CD4-positive, alpha-beta T cell treated with Interleukin-6 for 4 hours (primary cell): ENCODE measurements around the gene TMEM131.

Experiments
- DNase-seq: peaks from one replicate; pipeline ENCODE4 v3.0.0-alpha.2; 2020; ENCODE audit warnings: mixed read lengths

Gene TMEM131

GRCh38 chr2:97798416-97798815, 197.3 kb downstream of the TMEM131 start:
- no peak for DNase-seq

- DNase-seq = no peak
Measured at GRCh38 chr2:97797355-97797754, 198.4 kb downstream of the TMEM131 start.

DNA sequence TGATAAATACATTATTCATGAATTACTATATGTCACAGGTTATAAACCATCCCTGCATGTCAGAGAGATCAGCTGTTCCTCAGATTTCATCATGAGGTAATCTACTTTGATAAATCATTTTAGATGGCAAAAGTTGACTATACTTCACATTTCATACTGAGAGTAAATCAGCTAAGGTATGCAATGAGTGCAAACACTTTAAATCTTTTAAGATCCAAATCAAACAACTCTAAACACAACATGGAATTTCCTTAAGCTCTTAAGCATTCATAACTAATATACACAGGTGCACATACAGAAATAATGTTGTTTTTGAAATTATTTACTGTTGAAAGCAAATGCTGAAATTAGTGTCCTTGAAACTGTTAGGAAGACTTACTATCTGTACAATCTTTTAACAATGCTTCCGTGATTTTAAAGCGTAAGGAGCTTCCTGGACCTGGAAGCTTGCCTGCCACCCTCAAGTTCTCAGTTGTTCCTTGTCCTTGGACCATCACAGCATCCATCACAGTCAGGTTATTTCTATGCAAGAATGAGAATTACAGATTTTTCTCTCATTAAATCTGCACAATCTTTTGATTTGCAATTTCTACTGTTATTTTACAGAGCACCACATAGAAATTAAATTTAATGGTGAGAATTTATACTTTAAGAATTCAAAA, 199.2 kb downstream of the TMEM131 start:
- DNase-seq = no peak

GRCh38 chr2:97792416-97792815, 203.3 kb downstream of the TMEM131 start:
- DNase-seq = no peak

DNA sequence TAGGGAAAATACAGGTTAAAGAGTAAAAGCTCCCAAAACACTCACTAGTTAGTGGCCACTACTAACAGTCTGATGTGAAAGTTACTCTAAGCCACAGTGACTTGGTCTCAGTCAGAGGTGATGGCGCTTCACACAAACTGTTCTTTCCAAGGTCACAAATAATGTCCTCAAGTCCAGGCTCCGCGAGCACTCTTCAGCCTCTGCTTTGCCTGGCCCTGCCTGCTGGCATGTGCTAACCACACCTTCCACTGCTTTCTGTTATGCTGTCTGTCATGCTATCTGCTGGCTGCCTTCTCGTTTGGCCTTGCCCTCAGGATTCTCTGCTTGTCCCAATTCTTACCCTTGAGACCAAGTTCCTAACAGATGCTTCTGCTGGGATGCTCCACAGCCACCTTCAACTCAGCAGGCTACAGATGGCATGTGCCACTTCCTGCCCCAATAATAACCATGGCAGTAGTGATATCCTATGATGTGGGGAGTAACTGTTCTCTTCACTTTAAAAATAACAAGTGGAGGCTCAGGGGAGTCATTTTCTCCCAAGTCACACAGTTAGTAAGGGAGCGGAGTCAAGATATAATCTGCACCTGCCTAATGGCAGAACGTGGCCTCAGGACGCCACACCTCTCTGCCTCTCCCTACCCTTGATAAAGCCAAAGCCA, 206.6 kb downstream of the TMEM131 start:
- no peak for DNase-seq

DNA sequence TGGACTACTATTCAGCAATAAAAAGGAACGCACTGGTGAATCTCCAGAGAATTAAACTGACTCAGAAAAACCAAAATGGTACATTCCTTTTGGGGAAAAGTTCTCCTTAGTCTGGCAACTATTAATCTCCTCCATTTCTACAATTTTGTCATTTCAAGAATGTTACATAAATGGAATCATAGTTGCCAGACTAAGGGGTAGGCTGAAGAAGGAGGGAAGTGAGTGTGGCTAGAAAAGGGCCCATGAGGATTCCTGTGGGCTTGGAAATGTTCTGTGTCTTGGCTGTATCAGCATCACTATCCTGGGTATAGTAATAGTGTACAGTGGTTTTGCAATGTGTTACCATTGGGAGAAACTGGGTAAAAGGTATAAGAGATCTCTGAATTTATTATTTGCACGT, 209.9 kb downstream of the TMEM131 start:
- no peak for DNase-seq

- no peak for DNase-seq
Measured at GRCh38 chr2:97784953-97785352, 210.8 kb downstream of the TMEM131 start.

GRCh38 chr2:97781981-97782380, 213.8 kb downstream of the TMEM131 start:
- DNase-seq = no peak

GRCh38 chr2:97779141-97779540, 216.6 kb downstream of the TMEM131 start:
- no peak for DNase-seq

DNA sequence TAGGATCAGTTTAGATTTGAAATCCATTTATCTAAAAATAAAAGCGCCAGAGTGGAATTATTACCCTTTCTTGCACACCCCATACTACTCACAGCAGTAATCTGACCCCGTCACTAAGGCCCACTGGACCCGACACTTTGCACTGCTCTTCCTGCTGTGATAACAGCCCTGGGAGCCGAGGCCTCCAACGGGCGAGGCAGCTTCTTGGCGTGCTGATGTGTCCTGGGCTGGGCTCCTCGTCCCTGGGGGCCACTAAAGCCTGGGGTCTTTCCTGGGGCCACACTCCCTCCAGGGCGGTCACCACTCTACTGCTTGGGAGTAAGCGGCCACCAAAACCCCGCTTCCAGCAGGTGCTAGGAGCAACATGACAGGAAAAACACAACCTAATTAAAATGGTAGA, 220.7 kb downstream of the TMEM131 start:
- DNase-seq = no peak

DNA sequence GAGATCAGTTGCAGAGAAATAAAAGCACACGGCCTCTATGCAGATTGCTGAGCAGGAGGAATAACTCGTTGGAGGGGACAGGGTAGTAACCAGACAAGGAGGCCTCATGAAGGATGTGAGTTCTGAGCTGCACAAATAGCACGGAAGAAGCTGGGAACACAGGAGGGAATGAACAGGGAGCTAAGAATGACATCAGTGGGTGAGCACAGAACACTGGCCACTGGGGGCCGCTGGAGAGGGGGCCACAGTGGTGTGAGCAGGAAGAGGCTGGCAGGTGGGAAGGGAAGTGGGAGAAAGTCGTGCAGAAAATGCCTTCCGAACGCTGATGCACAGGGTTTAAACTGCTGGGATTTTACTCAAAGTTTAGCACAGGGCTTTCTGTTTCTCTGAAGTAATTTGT, 221.3 kb downstream of the TMEM131 start:
- DNase-seq = no peak

GRCh38 chr2:97770445-97770844, 225.3 kb downstream of the TMEM131 start:
- no peak for DNase-seq

DNA sequence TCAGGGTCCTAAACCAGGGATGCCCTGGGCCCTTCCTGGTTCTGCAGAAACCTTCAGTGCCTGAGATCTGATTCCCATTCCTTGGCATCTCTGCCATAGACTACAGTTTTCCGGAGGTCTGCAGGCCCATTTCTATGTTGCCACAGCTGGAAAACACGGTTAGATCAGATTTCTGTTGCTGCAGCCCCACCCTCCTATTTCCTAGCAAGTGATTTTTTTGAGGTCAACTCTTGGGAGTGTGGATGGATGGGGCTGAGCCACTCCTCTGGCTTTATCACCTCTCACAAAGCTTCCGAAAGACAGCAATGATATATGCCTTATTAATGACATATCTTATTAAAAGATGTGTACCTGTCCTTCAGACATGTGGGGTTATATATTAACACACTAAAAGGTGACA, 226.0 kb downstream of the TMEM131 start:
- DNase-seq = no peak

DNA sequence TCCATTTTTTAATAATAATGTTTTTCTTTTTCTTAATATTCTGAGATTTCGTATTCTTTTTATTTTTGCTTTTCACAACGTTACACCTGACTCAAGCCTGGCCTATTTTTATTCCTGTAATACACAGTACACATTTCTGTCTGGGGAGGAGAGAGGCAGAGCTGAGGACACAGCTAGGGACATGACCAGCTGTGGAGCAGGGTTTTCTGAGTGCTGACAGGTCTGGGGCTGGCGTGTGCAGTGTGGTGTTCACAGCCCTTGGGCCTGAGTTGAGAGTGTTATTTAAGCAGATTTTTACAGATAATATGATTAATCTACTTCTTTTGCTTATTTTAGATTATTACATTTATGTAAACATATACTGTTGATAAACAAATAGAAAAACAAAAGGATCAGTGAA, 226.4 kb downstream of the TMEM131 start:
- DNase-seq = no peak

GRCh38 chr2:97766567-97766966, 229.2 kb downstream of the TMEM131 start:
- no peak for DNase-seq

DNA sequence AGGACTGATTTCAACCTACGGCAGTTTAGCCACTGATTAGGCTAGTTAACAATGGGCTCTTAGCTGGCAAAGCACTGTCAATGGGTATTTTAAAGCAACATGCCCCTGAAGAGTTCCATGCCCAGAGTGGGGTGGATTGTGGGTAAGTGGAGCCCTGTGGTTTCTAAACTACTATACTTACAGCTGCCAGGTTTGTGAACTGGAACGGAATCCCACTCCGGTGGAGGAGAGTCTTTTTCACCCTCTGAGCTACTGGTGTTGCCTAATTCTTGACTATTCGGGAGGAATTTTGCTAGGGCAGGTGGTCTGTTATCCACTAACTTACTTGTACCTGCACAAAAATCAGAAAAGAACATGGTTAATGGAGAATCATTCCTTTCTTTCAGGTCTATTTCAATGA, 229.8 kb downstream of the TMEM131 start:
- no peak for DNase-seq

DNA sequence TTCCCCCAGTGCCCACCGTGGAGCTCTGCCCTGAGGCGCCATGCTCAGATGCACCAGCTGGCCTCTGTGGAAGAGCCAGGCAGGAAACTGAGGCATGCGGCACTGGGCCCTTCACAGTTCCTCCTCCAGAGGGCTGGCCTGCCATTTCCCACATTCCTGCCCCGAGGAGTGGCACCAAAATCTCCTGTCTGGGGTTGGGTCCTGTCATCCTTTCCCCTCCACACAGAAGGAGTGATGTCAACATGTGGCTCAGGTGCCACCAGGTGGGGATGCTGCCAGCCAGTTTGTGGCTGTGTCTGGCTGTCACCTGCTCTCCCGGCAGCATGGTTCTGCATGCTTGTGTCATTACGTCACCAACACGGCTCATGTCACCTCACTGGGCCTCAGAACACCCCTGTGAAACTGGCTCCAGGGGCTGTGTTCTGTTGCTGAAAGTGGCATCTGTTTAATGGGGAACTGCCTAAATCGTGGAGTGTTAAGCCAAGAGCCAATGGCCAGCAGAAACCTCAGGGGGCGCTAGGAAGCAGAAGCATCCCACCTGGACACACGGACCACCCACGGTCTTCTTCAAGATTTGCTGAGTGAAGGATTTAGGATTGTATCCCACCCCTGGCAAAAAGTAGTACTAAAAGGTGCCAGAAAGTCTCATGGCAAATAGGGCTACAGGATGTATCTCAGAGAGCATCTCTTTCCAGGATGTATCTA, 231.0 kb downstream of the TMEM131 start:
- no peak for DNase-seq

GRCh38 chr2:97763176-97763845, 232.4 kb downstream of the TMEM131 start:
- no peak for DNase-seq

GRCh38 chr2:97761192-97761591, 234.6 kb downstream of the TMEM131 start:
- peak; percentile 61 for DNase-seq

- no peak for DNase-seq
Measured at GRCh38 chr2:97760480-97761049, 235.2 kb downstream of the TMEM131 start.

DNA sequence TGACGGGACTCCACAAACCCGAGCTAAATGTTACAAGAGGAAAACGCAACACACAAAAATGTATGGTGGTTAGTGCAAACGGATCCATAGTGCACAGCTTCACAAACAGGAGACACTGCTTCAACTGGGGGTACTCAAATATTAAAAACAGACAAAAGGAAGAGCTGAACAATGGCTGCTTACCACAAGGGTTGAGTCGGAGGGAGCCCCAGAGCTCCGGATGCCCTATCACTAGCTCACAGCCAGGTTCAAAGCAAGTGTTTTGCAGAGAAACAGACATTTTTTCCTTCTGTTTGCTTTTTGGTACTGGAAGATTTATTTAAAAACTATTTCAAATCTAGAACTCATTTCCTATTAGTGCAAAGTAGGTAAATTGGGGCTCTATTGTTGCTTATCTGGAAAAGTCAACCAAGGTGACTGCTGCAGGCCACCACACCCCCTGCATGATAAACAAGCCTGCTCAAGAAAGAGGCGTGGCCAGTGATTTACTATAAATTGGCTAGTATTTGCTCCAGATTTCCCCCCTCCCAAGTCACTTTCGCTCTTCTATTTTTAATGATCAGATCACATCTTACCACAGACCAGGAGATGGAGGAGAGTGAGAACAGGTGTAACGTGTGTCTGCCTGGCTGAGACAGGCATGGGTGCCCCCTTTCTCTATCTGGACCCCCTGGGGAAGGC, 235.9 kb downstream of the TMEM131 start:
- DNase-seq = no peak

DNA sequence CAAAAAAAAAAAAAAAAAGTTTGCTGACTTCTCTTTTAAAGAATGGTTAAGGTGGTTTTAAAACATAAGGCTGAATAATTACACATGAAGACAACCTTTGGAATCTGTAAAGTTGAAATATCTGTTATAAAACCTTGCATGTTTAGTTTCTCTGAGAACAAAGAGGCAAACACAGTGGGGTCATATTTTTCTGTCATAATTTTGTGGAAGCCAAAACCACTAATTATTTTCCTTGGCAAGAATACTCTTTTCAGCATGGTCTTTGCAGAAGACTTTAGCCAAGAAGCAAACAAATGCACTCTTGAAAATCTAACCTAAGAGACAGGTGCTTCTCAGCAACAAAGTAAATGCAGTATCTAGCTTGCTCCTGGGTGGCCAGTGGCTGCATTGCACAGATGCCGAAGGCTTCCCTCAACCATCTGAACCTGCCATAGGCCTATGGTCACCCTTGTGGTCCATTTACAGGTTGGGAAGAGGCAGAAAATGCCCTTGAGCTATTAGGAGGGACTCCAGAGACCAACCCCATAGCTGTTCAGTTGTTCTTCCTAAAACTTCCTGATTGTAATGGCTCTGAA, 237.5 kb downstream of the TMEM131 start:
- no peak for DNase-seq
